Fibroblast of skin of right biceps (primary cell): Measurements from ENCODE around the gene AKIRIN1.
"Not testable (repeated sequence)": the region's sequence is repeated elsewhere in the genome, so short reads cannot be mapped to it uniquely, and the experiment has no call there.

Source experiments
- DNase-seq: peaks from one replicate; pipeline ENCODE4 v3.0.0-alpha.2; 2013

The AKIRIN1 gene

GRCh38 chr1:39046613-39047210 is 55.6 kb downstream of the AKIRIN1 start:
- no peak for DNase-seq

DNA sequence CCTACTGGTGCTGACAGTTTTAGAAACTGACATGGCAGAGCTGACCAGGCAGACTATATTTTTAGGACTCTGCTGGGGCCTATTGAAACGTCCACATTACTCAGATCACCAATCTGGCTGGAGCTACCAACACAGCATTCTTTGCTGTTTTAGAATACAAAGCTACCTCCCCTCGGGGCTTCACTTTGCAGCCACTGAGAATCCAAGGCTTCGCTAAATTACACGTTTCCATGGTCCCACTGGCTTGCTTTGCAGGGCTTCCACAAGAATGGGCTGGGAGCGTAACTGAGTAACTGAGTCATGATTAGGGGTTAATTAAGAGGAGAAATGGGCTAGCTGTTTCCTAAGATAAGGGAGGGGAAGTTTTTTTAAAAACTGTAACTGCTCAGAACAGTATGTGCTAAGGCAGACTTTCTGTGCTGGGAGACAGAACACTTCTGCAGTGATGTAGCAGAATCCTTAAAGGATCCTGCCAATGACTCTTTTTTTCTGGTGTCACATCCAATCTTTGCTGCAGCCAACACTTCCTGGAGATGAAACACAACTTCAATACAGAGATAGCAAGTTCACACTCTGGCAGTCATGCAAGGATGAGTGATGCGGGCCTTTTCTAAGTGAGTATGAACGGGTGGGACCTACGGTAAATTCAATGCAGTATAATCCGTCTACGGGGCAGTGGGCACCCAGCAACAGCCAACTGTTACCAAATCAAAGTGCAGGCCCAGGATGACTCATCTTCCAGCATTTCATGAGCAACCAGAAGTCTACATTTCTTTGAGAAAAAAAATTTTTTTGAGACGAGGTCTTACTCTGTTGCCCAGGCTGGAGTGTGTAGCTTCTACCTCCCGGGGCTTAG is 56.5 kb downstream of the AKIRIN1 start:
- peak; percentile 87 for DNase-seq

- no peak for DNase-seq
Measured at GRCh38 chr1:39048745-39049370, 57.8 kb downstream of the AKIRIN1 start.

GRCh38 chr1:39050001-39050400 is 58.9 kb downstream of the AKIRIN1 start:
- no peak for DNase-seq

- DNase-seq = not testable (repeated sequence)
Measured at GRCh38 chr1:39051193-39051850, 60.2 kb downstream of the AKIRIN1 start.

- no peak for DNase-seq
Measured at GRCh38 chr1:39051956-39052355, 60.9 kb downstream of the AKIRIN1 start.

DNA sequence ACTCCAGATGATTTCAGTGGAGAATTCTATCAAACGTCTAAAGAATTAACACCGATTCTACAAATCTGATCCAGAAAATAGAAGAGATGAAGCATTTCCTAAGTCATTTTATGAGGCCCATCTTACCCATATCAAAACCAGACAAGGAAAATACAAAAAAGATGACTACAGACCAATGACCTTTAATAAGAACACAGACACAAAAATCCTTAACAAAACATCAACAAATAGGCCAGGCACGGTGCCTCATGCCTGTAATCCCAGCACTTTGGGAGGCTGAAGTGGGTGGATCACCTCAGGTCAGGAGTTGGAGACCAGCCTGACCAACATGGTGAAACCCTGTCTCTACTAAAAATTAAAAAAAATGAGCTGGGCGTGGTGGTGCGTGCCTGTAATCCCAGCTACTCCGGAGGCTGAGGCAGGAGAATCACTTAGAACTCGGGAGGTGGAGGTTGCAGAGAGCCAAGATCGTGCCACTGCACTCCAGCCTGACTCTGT is 64.2 kb downstream of the AKIRIN1 start:
- DNase-seq = not testable (repeated sequence)
